IMR-90 (cell line): ENCODE results near the gene TTLL8. TPM values are rescaled to one million over a fixed set of nuclear protein-coding genes. Genes with fewer than 3 reads are reported as not detected.

Source experiments
- ATAC-seq: fragments of 200-7000 bp; cut with Tn5 transposase; 2 replicates; pipeline ENCODE4 v1.9.1; 2020; ENCODE audit warnings: low read depth, mild to moderate bottlenecking, moderate library complexity
- BruUV-seq: library from RNA; stranded (reverse); fragments of 400-500 nt; replicated peaks from 2 replicates; lab custom pipeline; 2021; lab: Mats Ljungman, UMichigan
- CTCF ChIA-PET: fragments of 300-600 bp; formaldehyde crosslinking; extraction: SDS; loops from one replicate; lab custom pipeline; 2021; ENCODE audit warnings: antibody characterized with exemption; lab: Yijun Ruan, JAX
- POLR2A ChIA-PET: fragments of 300-600 bp; sonication (Branson Sonifier 250); formaldehyde crosslinking; loops from one replicate; lab custom pipeline; 2022; ENCODE audit warnings: antibody characterized with exemption; ENCODE audit not compliant: unreplicated experiment; lab: Charles Lee
- DNase-seq: peaks from one replicate; pipeline ENCODE4 v3.0.0; 2013
- H2AFZ ChIP-seq: replicated peaks from 2 replicates; pipeline ENCODE3; 2013; ENCODE audit warnings: low read length, mild to moderate bottlenecking; ENCODE audit not compliant: poor library complexity
- H2AK5ac ChIP-seq: 2 replicates; pipeline ENCODE4 v1.6.1; 2013; ENCODE audit warnings: low read depth, low read length, inconsistent platforms
- H2AK9ac ChIP-seq: replicated peaks from 2 replicates; pipeline ENCODE3; 2013; ENCODE audit warnings: mild to moderate bottlenecking, low read depth, low read length, moderate library complexity; ENCODE audit not compliant: poor library complexity
- H2BK120ac ChIP-seq: 2 replicates; pipeline ENCODE4 v1.6.1; 2013; ENCODE audit warnings: low read depth, low read length, inconsistent platforms
- H2BK15ac ChIP-seq: 3 replicates; pipeline ENCODE4 v1.6.1; 2013; ENCODE audit warnings: low read depth, low read length, inconsistent platforms
- H2BK20ac ChIP-seq: 2 replicates; pipeline ENCODE4 v1.6.1; 2013; ENCODE audit warnings: low read depth, mild to moderate bottlenecking, inconsistent platforms, low read length, moderate library complexity
- H2BK5ac ChIP-seq: 2 replicates; pipeline ENCODE4 v1.6.1; 2013; ENCODE audit warnings: mild to moderate bottlenecking, low read depth, low read length, inconsistent platforms; ENCODE audit not compliant: poor library complexity, severe bottlenecking
- H3K14ac ChIP-seq: replicated peaks from 2 replicates; pipeline ENCODE4 v1.6.1; 2013; ENCODE audit warnings: low read depth, low read length, inconsistent platforms
- H3K18ac ChIP-seq: 2 replicates; pipeline ENCODE4 v1.6.1; 2013; ENCODE audit warnings: low read depth, low read length, control low read depth
- H3K23ac ChIP-seq: 2 replicates; pipeline ENCODE4 v1.6.1; 2013; ENCODE audit warnings: low read depth, low read length, inconsistent platforms
- H3K27ac ChIP-seq: 2 replicates; pipeline ENCODE4 v1.5.1; 2013; ENCODE audit warnings: mild to moderate bottlenecking, control low read depth, low read length; ENCODE audit not compliant: insufficient read depth
- H3K27me3 ChIP-seq: 2 replicates; pipeline ENCODE4 v1.6.1; 2013; ENCODE audit warnings: low read length; ENCODE audit not compliant: control insufficient read depth, insufficient read depth
- H3K36me3 ChIP-seq: 2 replicates; pipeline ENCODE4 v1.6.1; 2013; ENCODE audit warnings: low read length, mixed read lengths; ENCODE audit not compliant: control insufficient read depth, insufficient read depth
- H3K4ac ChIP-seq: 2 replicates; pipeline ENCODE4 v1.6.1; 2013; ENCODE audit warnings: low read depth, low read length, inconsistent platforms
- H3K4me1 ChIP-seq: 2 replicates; pipeline ENCODE4 v1.6.1; 2013; ENCODE audit warnings: low read length, mixed read lengths; ENCODE audit not compliant: control insufficient read depth, insufficient read depth
- H3K4me2 ChIP-seq: 2 replicates; pipeline ENCODE4 v1.6.1; 2013; ENCODE audit warnings: low read depth, mild to moderate bottlenecking, control low read depth, low read length, moderate library complexity
- H3K4me3 ChIP-seq: 2 replicates; pipeline ENCODE4 v1.5.1; 2013; ENCODE audit warnings: low read depth, mild to moderate bottlenecking, control low read depth, low read length, moderate library complexity; ENCODE audit not compliant: insufficient read depth
- H3K56ac ChIP-seq: 2 replicates; pipeline ENCODE4 v1.6.1; 2013; ENCODE audit warnings: low read length, inconsistent platforms; ENCODE audit not compliant: insufficient read depth; ENCODE audit errors: extremely low read depth
- H3K79me1 ChIP-seq, 2 experiments: 2 replicates each; pipeline ENCODE4 v1.6.1; 2013; ENCODE audit warnings: low read length in 2 of 2, inconsistent platforms in 1 of 2, low read depth in 1 of 2
- H3K9ac ChIP-seq: 2 replicates; pipeline ENCODE4 v1.6.1; 2013; ENCODE audit warnings: low read depth, low read length, control low read depth
- H3K9me1 ChIP-seq: 2 replicates; pipeline ENCODE4 v1.6.1; 2013; ENCODE audit warnings: low read length, inconsistent platforms; ENCODE audit not compliant: insufficient read depth
- H3K9me3 ChIP-seq: 2 replicates; pipeline ENCODE4 v1.6.1; 2013; ENCODE audit warnings: low read length; ENCODE audit not compliant: control insufficient read depth, insufficient read depth
- H4K20me1 ChIP-seq: 2 replicates; pipeline ENCODE4 v1.6.1; 2013; ENCODE audit warnings: low read length, inconsistent platforms; ENCODE audit not compliant: insufficient read depth
- H4K5ac ChIP-seq: 2 replicates; pipeline ENCODE4 v1.6.1; 2013; ENCODE audit warnings: mild to moderate bottlenecking, low read depth, low read length, control low read depth
- H4K8ac ChIP-seq, 2 experiments: 2 replicates each; pipeline ENCODE4 v1.6.1; 2013; ENCODE audit warnings: low read depth in 2 of 2, low read length in 2 of 2, control low read depth in 1 of 2, inconsistent platforms in 1 of 2
- H4K91ac ChIP-seq: 2 replicates; pipeline ENCODE4 v1.6.1; 2013; ENCODE audit warnings: low read depth, low read length, inconsistent platforms; ENCODE audit not compliant: insufficient read depth
- BHLHE40 ChIP-seq: fragments of 150-350 bp; IDR thresholded peaks from 2 replicates; pipeline ENCODE4 v1.6.1; 2016; ENCODE audit warnings: mild to moderate bottlenecking, low read depth, low read length
- CEBPB ChIP-seq: IDR thresholded peaks from 2 replicates; pipeline ENCODE4 v1.6.1; 2012; ENCODE audit warnings: low read depth, low read length, improper control_type of control experiment
- FOS ChIP-seq: fragments of 150-350 bp; IDR thresholded peaks from 2 replicates; pipeline ENCODE4 v1.6.1; 2016; ENCODE audit warnings: low read depth, low read length
- MAFK ChIP-seq: IDR thresholded peaks from 2 replicates; pipeline ENCODE4 v1.6.1; 2012; ENCODE audit warnings: low read depth, low read length, improper control_type of control experiment
- MXI1 ChIP-seq: IDR thresholded peaks from 2 replicates; pipeline ENCODE4 v1.6.1; 2012; ENCODE audit warnings: low read depth, mild to moderate bottlenecking, low read length, moderate library complexity, borderline replicate concordance
- POLR2A ChIP-seq: IDR thresholded peaks from 2 replicates; pipeline ENCODE4 v1.6.1; 2012; ENCODE audit warnings: mild to moderate bottlenecking, low read depth, low read length
- RCOR1 ChIP-seq: IDR thresholded peaks from 2 replicates; pipeline ENCODE4 v1.6.1; 2012; ENCODE audit warnings: mild to moderate bottlenecking, low read length, improper control_type of control experiment; ENCODE audit not compliant: insufficient replicate concordance
- RFX5 ChIP-seq: IDR thresholded peaks from 2 replicates; pipeline ENCODE4 v1.8.0; 2012; ENCODE audit warnings: low read depth, mild to moderate bottlenecking, low read length, moderate library complexity
- SMC3 ChIP-seq: fragments of 150-350 bp; IDR thresholded peaks from 2 replicates; pipeline ENCODE4 v1.6.1; 2016; ENCODE audit warnings: low read depth, mild to moderate bottlenecking, antibody characterized with exemption, low read length, moderate library complexity
- WGBS, 2 experiments: methylation state at CpG; one replicate each; pipeline versions ENCODE4 v1.1.5 to v1.1.7; 2013; ENCODE audit warnings: missing lambda C conversion rate in 2 of 2; ENCODE audit not compliant: insufficient read length in 1 of 2; ENCODE audit errors: extremely low coverage in 2 of 2; 5-methylcytosine and 5-hydroxymethylcytosine counted together
- dilution Hi-C: fragments of 300-500 bp; cut with HindIII; formaldehyde crosslinking; loops from one replicate; pipeline ENCODE4 v1.14.3; 2018; ENCODE audit warnings: low sequenced_read_pairs; ENCODE audit not compliant: unreplicated experiment
- in situ Hi-C: fragments of 300-500 bp; cut with MboI; formaldehyde crosslinking; loops from 3 replicates; pipeline ENCODE4 v1.14.3; 2019; ENCODE audit warnings: low sequenced_read_pairs, inconsistent platforms, mixed read lengths
- intact Hi-C: fragments of 100-400 bp; cut with micrococcal nuclease; formaldehyde crosslinking; loops from 2 replicates; pipeline ENCODE4 v1.10.0; 2022
- polyA plus RNA-seq, 3 experiments: library from polyadenylated mRNA; depleted of rRNA; stranded (reverse); fragments of >200 nt; gene quantifications; 2 replicates each; pipeline ENCODE4 v1.2.3, GENCODE V29; 2012; ENCODE audit warnings: low replicate concordance in 1 of 3
- total RNA-seq: library from RNA; depleted of rRNA; stranded (reverse); fragments of >200 nt; gene quantifications from 2 replicates; pipeline ENCODE4 v1.2.3, GENCODE V29; 2012
- TF ChIP-seq, protein P1 (sequence below): conservative IDR thresholded peaks from 2 replicates; pipeline ENCODE4 v1.5.1; 2012; ENCODE audit warnings: mild to moderate bottlenecking, low read depth, low read length, improper control_type of control experiment
- TF ChIP-seq, protein P2 (sequence below): fragments of 150-350 bp; IDR thresholded peaks from 2 replicates; pipeline ENCODE4 v1.6.1; 2016; ENCODE audit warnings: low read depth, mild to moderate bottlenecking, low read length, moderate library complexity, borderline replicate concordance

TTLL8 gene
- total and polyA plus RNA-seq, 2 of the 4 experiments (the other 2 are of a cell fraction) = not detected

DNA sequence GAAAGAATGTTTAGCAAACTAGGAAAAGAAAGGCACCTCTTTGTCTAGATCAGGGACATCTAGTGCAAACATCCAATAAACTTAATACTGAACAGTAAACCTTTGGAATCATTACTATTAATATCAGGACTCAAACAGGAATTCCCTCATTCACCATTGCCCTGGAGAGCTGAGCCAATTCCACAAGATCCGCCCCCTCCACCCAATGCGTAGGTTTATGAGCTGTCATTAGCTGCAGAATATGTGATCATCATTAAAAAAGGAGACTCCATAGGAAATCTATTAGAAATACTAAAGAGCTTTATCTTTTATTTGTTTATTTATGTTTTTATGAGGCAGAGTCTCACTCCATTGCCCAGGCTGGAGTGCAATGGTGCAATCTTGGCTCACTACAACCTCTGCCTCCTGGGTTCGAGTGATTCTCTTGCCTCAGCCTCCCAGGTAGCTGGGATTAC is 51.0 kb downstream of the TTLL8 start:
- ChIA-PET CTCF (interaction anchor here (1.0 kb wide), 1 partner anchor 23 kb away, joined by 3 read pairs; no protein-coding TSS in a partner anchor), POLR2A (no interaction called here)
- intact Hi-C loops (no loop called here), dilution Hi-C loops (no loop called here), in situ Hi-C loops (no loop called here)
- BruUV-seq = no TSS peak
- Histone ChIP-seq H3K9ac (no peak overlapping the region), H2AK5ac (no peak overlapping the region), H3K4me1 (no peaks in the 10 kb centered on the region), H2AFZ (no peak overlapping the region), H3K4me2 (no peak overlapping the region), H2AK9ac (no peak overlapping the region), H3K27me3 (peaks cover 31% of the 10 kb centered on the region), H3K27ac (no peak overlapping the region), H3K9me3 (no peaks in the 10 kb centered on the region; the same call in 1 of the 2 replicates), H3K9me1 (no peaks in the 10 kb centered on the region), H3K4me3 (no peak overlapping the region), H2BK20ac (no peak overlapping the region), H2BK5ac (no peak overlapping the region), H2BK120ac (no peak overlapping the region), H3K79me1 (no peaks in the 10 kb centered on the region), H3K36me3 (no peaks in the 10 kb centered on the region), H3K14ac (no peak overlapping the region), H4K8ac (no peak overlapping the region), H3K18ac (no peak overlapping the region), H4K91ac (no peak overlapping the region), H3K4ac (no peak overlapping the region), H3K56ac (no peak overlapping the region), H3K23ac (no peak overlapping the region), H4K5ac (no peak overlapping the region), H2BK15ac (no peak overlapping the region), H4K20me1 (no peaks in the 10 kb centered on the region)
- no peak for TF ChIP-seq SMC3
- TF ChIP-seq RFX5 = no peak
- TF ChIP-seq MXI1 = no peak
- TF ChIP-seq CEBPB = no peak
- no peak for TF ChIP-seq BHLHE40
- TF ChIP-seq FOS = no peak
- TF ChIP-seq, protein P1, sequence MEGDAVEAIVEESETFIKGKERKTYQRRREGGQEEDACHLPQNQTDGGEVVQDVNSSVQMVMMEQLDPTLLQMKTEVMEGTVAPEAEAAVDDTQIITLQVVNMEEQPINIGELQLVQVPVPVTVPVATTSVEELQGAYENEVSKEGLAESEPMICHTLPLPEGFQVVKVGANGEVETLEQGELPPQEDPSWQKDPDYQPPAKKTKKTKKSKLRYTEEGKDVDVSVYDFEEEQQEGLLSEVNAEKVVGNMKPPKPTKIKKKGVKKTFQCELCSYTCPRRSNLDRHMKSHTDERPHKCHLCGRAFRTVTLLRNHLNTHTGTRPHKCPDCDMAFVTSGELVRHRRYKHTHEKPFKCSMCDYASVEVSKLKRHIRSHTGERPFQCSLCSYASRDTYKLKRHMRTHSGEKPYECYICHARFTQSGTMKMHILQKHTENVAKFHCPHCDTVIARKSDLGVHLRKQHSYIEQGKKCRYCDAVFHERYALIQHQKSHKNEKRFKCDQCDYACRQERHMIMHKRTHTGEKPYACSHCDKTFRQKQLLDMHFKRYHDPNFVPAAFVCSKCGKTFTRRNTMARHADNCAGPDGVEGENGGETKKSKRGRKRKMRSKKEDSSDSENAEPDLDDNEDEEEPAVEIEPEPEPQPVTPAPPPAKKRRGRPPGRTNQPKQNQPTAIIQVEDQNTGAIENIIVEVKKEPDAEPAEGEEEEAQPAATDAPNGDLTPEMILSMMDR = no peak
- TF ChIP-seq, protein P2, sequence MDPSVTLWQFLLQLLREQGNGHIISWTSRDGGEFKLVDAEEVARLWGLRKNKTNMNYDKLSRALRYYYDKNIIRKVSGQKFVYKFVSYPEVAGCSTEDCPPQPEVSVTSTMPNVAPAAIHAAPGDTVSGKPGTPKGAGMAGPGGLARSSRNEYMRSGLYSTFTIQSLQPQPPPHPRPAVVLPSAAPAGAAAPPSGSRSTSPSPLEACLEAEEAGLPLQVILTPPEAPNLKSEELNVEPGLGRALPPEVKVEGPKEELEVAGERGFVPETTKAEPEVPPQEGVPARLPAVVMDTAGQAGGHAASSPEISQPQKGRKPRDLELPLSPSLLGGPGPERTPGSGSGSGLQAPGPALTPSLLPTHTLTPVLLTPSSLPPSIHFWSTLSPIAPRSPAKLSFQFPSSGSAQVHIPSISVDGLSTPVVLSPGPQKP = no peak
- TF ChIP-seq MAFK = no peak
- no peak for TF ChIP-seq RCOR1
- no peak for TF ChIP-seq POLR2A
- WGBS, 2 experiments = no CpG with 5 or more reads among the region's 3 CpGs
- ATAC-seq = no peak
- DNase-seq = no peak
